H9 (cell line): ENCODE results near the gene DUSP16. TPM values are rescaled to one million over a fixed set of nuclear protein-coding genes. Genes with fewer than 3 reads are reported as not detected.

Experiments
- DNase-seq: peaks from one replicate; pipeline ENCODE4 v3.0.0-alpha.2; 2017
- H2AFZ ChIP-seq: one replicate; pipeline ENCODE4 v1.6.1; 2013; ENCODE audit warnings: mild to moderate bottlenecking, low read length, control low read depth, moderate library complexity
- H2AK5ac ChIP-seq: 2 replicates; pipeline ENCODE4 v1.6.1; 2013; ENCODE audit warnings: low read length, control low read depth, mixed read lengths; ENCODE audit not compliant: insufficient read length
- H2BK120ac ChIP-seq: one replicate; pipeline ENCODE4 v1.6.1; 2013; ENCODE audit warnings: low read depth, mild to moderate bottlenecking, low read length, control low read depth, inconsistent platforms; ENCODE audit not compliant: poor library complexity, severe bottlenecking
- H2BK12ac ChIP-seq: 2 replicates; pipeline ENCODE4 v1.6.1; 2013; ENCODE audit warnings: low read length, control low read depth, mixed read lengths, low read depth; ENCODE audit not compliant: insufficient read length
- H2BK15ac ChIP-seq: 2 replicates; pipeline ENCODE4 v1.6.1; 2013; ENCODE audit warnings: low read depth, low read length, control low read depth
- H2BK20ac ChIP-seq: one replicate; pipeline ENCODE4 v1.6.1; 2013; ENCODE audit warnings: low read depth, mild to moderate bottlenecking, low read length, control low read depth, inconsistent platforms; ENCODE audit not compliant: poor library complexity, severe bottlenecking
- H2BK5ac ChIP-seq: 2 replicates; pipeline ENCODE4 v1.6.1; 2013; ENCODE audit warnings: low read length, control low read depth, mixed read lengths; ENCODE audit not compliant: insufficient read length
- H3K14ac ChIP-seq: 2 replicates; pipeline ENCODE4 v1.6.1; 2013; ENCODE audit warnings: low read length, control low read depth; ENCODE audit not compliant: insufficient read depth
- H3K18ac ChIP-seq: 2 replicates; pipeline ENCODE4 v1.6.1; 2013; ENCODE audit warnings: low read depth, mild to moderate bottlenecking, mixed read lengths, low read length, control low read depth; ENCODE audit not compliant: insufficient read length
- H3K23ac ChIP-seq: 2 replicates; pipeline ENCODE4 v1.6.1; 2013; ENCODE audit warnings: low read length, control low read depth, mixed read lengths, low read depth; ENCODE audit not compliant: insufficient read length
- H3K23me2 ChIP-seq: 2 replicates; pipeline ENCODE4 v1.6.1; 2013; ENCODE audit warnings: low read depth, mild to moderate bottlenecking, mixed read lengths, low read length, control low read depth; ENCODE audit not compliant: insufficient read length, poor library complexity, severe bottlenecking
- H3K27ac ChIP-seq: 2 replicates; pipeline ENCODE4 v1.5.1; 2013; ENCODE audit warnings: low read length, control low read depth, mixed read lengths, low read depth; ENCODE audit not compliant: insufficient read length
- H3K27me3 ChIP-seq: 2 replicates; pipeline ENCODE4 v1.6.1; 2013; ENCODE audit warnings: low read length, control low read depth, inconsistent platforms; ENCODE audit not compliant: insufficient read depth
- H3K4ac ChIP-seq: 2 replicates; pipeline ENCODE4 v1.6.1; 2013; ENCODE audit warnings: low read depth, mild to moderate bottlenecking, control low read depth, inconsistent platforms, low read length, moderate library complexity
- H3K4me1 ChIP-seq: 2 replicates; pipeline ENCODE4 v1.6.1; 2013; ENCODE audit warnings: low read length, control low read depth, inconsistent platforms; ENCODE audit not compliant: insufficient read depth
- H3K4me2 ChIP-seq: 2 replicates; pipeline ENCODE4 v1.6.1; 2013; ENCODE audit warnings: low read length, control low read depth, mixed read lengths; ENCODE audit not compliant: insufficient read length, insufficient read depth
- H3K56ac ChIP-seq: 2 replicates; pipeline ENCODE4 v1.6.1; 2013; ENCODE audit warnings: low read depth, mild to moderate bottlenecking, mixed read lengths, low read length, control low read depth; ENCODE audit not compliant: insufficient read length
- H3K79me1 ChIP-seq: 2 replicates; pipeline ENCODE4 v1.6.1; 2013; ENCODE audit warnings: low read depth, mild to moderate bottlenecking, moderate library complexity, low read length, control low read depth, inconsistent platforms; ENCODE audit not compliant: insufficient read depth, poor library complexity, severe bottlenecking
- H3K79me2 ChIP-seq: 2 replicates; pipeline ENCODE4 v1.6.1; 2013; ENCODE audit warnings: low read length, control low read depth, inconsistent platforms; ENCODE audit not compliant: insufficient read depth
- H3K9ac ChIP-seq: 2 replicates; pipeline ENCODE4 v1.6.1; 2013; ENCODE audit warnings: low read length, control low read depth, mixed read lengths; ENCODE audit not compliant: insufficient read length; ENCODE audit errors: extremely low read depth
- H3K9me3 ChIP-seq: one replicate; pipeline ENCODE4 v1.6.1; 2013; ENCODE audit warnings: low read depth, low read length, inconsistent platforms; ENCODE audit not compliant: control insufficient read depth
- H3T11ph ChIP-seq: one replicate; pipeline ENCODE4 v1.6.1; 2013; ENCODE audit warnings: mild to moderate bottlenecking, low read length, control low read depth, inconsistent platforms
- H4K20me1 ChIP-seq: one replicate; pipeline ENCODE4 v1.6.1; 2013; ENCODE audit not compliant: control insufficient read depth, insufficient read length, insufficient read depth
- H4K5ac ChIP-seq: 2 replicates; pipeline ENCODE4 v1.6.1; 2013; ENCODE audit warnings: low read depth, mild to moderate bottlenecking, mixed read lengths, low read length, control low read depth; ENCODE audit not compliant: insufficient read length
- H4K8ac ChIP-seq: replicated peaks from 2 replicates; pipeline ENCODE4 v1.6.1; 2013; ENCODE audit warnings: low read length, control low read depth, mixed read lengths, low read depth; ENCODE audit not compliant: insufficient read length
- H4K91ac ChIP-seq: 2 replicates; pipeline ENCODE4 v1.6.1; 2013; ENCODE audit warnings: low read depth, mild to moderate bottlenecking, moderate library complexity, mixed read lengths, low read length, control low read depth; ENCODE audit not compliant: insufficient read length
- H3K27ac Mint-ChIP-seq, 3 experiments: 2 replicates in 2 of 3; 3 replicates in 1 of 3; pipeline ENCODE4 v1.8.0; 2020 to 2021; ENCODE audit warnings: mixed read lengths in 3 of 3, mild to moderate bottlenecking in 1 of 3, moderate library complexity in 1 of 3
- H3K27me3 Mint-ChIP-seq: 2 replicates; pipeline ENCODE4 v1.8.0; 2021; ENCODE audit warnings: low read depth, mild to moderate bottlenecking, moderate library complexity, mixed read lengths
- H3K36me3 Mint-ChIP-seq, 3 experiments: 2 replicates in 2 of 3; 3 replicates in 1 of 3; pipeline ENCODE4 v1.8.0; 2020 to 2021; ENCODE audit warnings: low read depth in 3 of 3, mixed read lengths in 3 of 3; ENCODE audit not compliant: insufficient read depth in 1 of 3
- H3K4me1 Mint-ChIP-seq, 2 experiments: 2 replicates each; pipeline ENCODE4 v1.8.0; 2020; ENCODE audit warnings: mixed read lengths in 2 of 2
- H3K4me3 Mint-ChIP-seq, 2 experiments: 2 replicates in 1 of 2; 3 replicates in 1 of 2; pipeline ENCODE4 v1.8.0; 2020 to 2021; ENCODE audit warnings: mild to moderate bottlenecking in 2 of 2, mixed read lengths in 2 of 2, moderate library complexity in 1 of 2
- H3K9me3 Mint-ChIP-seq, 2 experiments: 2 replicates in 1 of 2; 3 replicates in 1 of 2; pipeline ENCODE4 v1.8.0; 2020; ENCODE audit warnings: mild to moderate bottlenecking in 2 of 2, mixed read lengths in 2 of 2, moderate library complexity in 1 of 2
- CTCF ChIP-seq: fragments of 200-600 bp; sonication (generic); conservative IDR thresholded peaks from 3 replicates; pipeline ENCODE4 v1.8.0; 2021; ENCODE audit warnings: antibody characterized with exemption, mild to moderate bottlenecking
- WGBS: extraction: QIAGEN DNeasy Blood & Tissue Kit; methylation state at CpG from one replicate; pipeline ENCODE4 v1.1.7; 2013; ENCODE audit warnings: missing lambda C conversion rate, low lambda C conversion rate, mixed read lengths; ENCODE audit not compliant: insufficient read length; ENCODE audit errors: extremely low coverage; 5-methylcytosine and 5-hydroxymethylcytosine counted together
- total RNA-seq: library from RNA; stranded (reverse); gene quantifications from 2 replicates; pipeline ENCODE4 v1.2.1, GENCODE V29; 2021

Gene DUSP16
- total RNA-seq, 1 experiment from 2014 or later, result 64.0 TPM

- no peak overlapping the region for H4K5ac ChIP-seq
- no peak overlapping the region for H3K56ac ChIP-seq
- H3K4ac ChIP-seq, result no peak overlapping the region
- no peak overlapping the region for H3K27ac ChIP-seq
- H3K9ac ChIP-seq, result no peak overlapping the region
- DNase-seq, result no peak
- no peak overlapping the region for H4K91ac ChIP-seq
- WGBS, result no CpG with 5 or more reads among the region's 7 CpGs
- H2BK20ac ChIP-seq, result no peak overlapping the region
- no peak overlapping the region for H3T11ph ChIP-seq
- TF ChIP-seq CTCF, result no peak
- Mint-ChIP-seq H3K36me3 (peaks cover 23 to 49% (median 30%) of the 10 kb centered on the region in 3 experiments), H3K9me3 (peaks cover 16 to 17% of the 10 kb centered on the region in 2 experiments), H3K4me3 (no peak overlapping the region), H3K4me1 (peaks cover 11 to 14% of the 10 kb centered on the region in 2 experiments), H3K27me3 (no peaks in the 10 kb centered on the region; the same call in 1 of the 2 replicates), H3K27ac (no peak overlapping the region)
- no peak overlapping the region for H3K4me2 ChIP-seq
- H2AK5ac ChIP-seq, result no peak overlapping the region
- no peak overlapping the region for H2AFZ ChIP-seq
- no peak overlapping the region for H2BK15ac ChIP-seq
- no peak overlapping the region for H2BK5ac ChIP-seq
- H3K79me2 ChIP-seq, result no peaks in the 10 kb centered on the region
- H3K79me1 ChIP-seq, result no peaks in the 10 kb centered on the region
- no peak overlapping the region for H3K18ac ChIP-seq
- peaks cover 4% of the 10 kb centered on the region; the same call in 1 of the 2 replicates for H3K4me1 ChIP-seq
- H3K9me3 ChIP-seq, result no peaks in the 10 kb centered on the region
- no peak overlapping the region for H3K23ac ChIP-seq
- H3K23me2 ChIP-seq, result no peaks in the 10 kb centered on the region
- no peak overlapping the region for H2BK120ac ChIP-seq
- H3K27me3 ChIP-seq, result no peaks in the 10 kb centered on the region
- H4K20me1 ChIP-seq, result no peaks in the 10 kb centered on the region
- no peak overlapping the region for H4K8ac ChIP-seq
- no peak overlapping the region for H3K14ac ChIP-seq
- no peak overlapping the region for H2BK12ac ChIP-seq
Measured at GRCh38 chr12:12470751-12471306, 91.8 kb downstream of the DUSP16 start.
